ENCODE measurements around the gene PRKG1.

- TF ChIP-seq CTCF (IDR thresholded peaks at IDR 0.05) (no peak), EZH2 (IDR thresholded peaks at IDR 0.05) (no peak)
Measured at GRCh38 chr10:52210161-52210560, 1135.9 kb downstream of the PRKG1 start.
